GM19468 (cell line): ENCODE results near the gene ATG14.
"Not testable (repeated sequence)": the region's sequence is repeated elsewhere in the genome, so short reads cannot be mapped to it uniquely, and the experiment has no call there.

Source experiments
- ATAC-seq: cut with Tn5 transposase; IDR thresholded peaks from one replicate; pipeline ENCODE4 v1.9.1; 2021; ENCODE audit warnings: mild to moderate bottlenecking, moderate library complexity, moderate number of reproducible peaks; ENCODE audit not compliant: unreplicated experiment; ENCODE audit errors: extremely low read depth

The ATG14 gene, protein sequence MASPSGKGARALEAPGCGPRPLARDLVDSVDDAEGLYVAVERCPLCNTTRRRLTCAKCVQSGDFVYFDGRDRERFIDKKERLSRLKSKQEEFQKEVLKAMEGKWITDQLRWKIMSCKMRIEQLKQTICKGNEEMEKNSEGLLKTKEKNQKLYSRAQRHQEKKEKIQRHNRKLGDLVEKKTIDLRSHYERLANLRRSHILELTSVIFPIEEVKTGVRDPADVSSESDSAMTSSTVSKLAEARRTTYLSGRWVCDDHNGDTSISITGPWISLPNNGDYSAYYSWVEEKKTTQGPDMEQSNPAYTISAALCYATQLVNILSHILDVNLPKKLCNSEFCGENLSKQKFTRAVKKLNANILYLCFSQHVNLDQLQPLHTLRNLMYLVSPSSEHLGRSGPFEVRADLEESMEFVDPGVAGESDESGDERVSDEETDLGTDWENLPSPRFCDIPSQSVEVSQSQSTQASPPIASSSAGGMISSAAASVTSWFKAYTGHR

DNA sequence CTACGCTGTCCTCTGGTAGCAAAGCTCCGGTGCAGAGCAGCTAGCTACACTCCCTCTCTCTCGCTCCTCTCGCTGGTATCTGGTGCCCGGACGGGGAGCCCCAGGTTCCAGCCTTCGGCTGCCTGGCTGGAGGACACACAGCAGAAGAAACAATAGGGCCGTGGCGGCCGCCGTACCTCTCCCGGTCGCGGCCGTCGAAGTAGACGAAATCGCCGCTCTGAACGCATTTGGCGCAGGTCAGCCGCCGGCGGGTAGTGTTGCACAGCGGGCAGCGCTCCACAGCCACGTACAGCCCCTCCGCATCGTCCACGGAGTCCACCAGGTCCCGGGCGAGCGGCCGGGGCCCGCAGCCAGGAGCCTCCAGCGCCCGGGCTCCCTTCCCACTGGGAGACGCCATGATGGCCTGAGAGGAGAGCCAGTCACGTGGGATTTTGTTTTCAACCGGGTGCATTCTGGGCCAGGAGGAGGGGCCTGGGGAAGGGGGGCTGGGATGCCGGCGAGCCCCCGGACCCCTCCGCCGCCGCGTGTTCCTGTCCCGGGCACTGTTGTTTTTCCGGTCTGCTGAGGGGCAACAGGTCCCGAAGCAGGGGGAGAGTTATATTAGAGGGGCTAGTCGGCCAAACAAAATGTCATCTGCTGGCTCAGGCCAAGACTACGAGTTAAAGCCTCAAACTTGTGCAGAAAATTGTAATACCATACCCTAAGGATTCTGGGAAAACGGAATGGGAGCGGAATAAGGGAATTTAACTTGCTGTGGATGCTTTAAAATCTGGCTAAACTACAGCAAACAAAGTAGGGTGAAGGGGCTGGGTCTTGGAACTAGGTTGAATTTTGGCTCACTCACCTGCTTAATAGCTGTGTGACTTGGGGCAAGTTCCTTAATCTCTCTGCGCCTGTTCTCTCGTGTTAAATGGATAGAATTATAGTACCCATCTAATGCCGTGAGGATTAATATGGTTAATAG is at the start of gene ATG14:
Gene ATG14 (minus strand): TSS at position 405 of the 964 bp plus-strand sequence. CDS start 8 bp downstream, at position 397.
- ATAC-seq: peak; percentile 55

DNA sequence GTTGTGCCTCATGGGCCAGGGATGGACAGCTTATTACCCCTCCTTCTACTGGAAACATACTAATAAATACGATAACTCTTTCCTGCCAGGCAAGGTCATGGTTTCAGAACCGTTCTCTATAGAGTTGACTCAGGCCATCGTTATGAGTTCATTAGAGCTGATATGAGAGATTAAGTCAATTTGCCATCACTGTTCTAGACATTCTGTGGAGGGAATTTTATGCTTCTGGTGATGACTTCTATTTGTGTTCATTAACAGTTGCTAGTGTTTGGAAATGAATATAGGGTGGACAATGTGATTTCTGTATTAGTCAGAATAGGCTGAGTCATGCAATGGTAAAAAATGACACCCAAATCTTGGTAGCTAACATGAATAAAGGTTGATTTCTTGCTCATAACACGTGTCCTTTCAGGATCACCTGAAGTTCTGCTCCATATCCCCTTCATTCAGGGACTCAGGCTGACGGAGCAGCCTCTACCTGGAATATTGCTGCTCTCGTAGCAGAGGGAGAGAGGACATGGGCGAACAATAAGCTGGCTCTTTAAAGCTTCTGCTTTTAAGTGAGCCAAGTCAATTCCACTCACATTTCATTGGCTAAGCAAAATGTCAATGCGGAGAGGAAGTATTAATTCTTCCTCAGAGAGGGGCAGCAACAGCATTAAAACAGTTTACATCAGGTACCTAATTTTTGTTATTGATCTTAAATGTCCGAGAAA is 47.3 kb upstream of the ATG14 start:
- ATAC-seq: peak; percentile 35

DNA sequence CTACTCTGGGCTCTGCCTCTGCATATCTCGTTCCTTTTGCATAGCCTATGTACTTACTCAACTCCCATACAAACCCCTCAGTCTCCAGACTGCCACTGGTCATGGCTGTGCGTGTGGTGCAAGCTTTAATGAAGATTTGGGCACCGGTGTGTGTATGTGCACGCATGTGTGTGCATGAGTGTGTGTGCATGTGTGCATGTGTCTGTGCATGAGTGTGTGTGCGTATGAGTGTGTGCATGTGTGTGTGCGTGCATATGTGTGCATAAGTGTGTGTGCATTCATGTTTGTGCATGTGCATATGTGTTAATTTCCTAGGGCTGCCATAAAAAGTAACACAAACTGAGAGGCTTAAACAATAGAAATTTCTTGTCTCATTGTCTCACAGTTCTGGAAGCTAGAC is 45.9 kb upstream of the ATG14 start:
- ATAC-seq: no peak

DNA sequence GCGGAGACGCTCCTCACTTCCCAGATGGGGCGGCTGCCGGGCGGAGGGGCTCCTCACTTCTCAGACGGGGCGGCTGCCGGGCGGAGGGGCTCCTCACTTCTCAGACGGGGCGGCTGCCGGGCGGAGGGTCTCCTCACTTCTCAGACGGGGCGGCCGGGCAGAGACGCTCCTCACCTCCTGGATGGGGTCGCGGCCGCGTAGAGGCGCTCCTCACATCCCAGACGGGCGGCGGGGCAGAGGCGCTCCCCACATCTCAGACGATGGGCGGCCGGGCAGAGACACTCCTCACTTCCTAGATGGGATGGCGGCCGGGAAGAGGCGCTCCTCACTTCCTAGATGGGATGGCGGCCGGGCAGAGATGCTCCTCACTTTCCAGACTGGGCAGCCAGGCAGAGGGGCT is 44.8 kb upstream of the ATG14 start:
- not testable (repeated sequence) for ATAC-seq

DNA sequence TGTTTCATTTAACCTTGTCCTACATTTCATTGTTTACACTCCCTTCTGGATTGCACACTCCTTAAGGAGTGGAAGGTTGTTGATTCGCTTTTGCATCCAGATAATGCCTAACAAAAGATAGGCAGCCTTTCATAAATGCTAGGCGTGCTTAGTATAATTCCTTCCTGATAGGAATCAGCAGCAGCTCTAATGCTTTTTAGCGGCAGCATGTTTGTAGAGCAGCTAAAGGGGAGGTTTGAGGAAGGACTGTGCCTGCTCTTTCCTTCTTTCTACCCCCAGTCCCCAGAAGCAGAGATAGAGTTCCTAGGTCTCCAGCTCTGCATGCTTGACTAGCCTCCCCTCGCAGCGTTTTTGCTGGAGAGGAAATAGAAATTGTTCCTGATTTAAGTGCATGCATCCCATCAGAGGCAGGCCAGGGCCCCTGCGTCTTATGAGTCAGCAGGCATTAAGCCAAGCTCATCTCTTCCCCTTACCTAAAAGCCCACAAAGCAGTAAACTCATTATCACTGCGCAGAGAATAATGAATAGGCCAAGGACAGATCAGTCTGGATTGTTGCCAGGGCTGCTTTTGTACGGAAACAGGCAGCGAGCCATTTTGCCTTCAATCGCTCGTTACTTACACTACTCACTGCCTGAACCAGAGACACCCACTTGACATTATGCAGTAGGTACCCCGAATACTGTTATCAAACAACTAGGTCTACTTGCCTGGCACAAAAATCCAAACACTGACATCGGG is 42.8 kb upstream of the ATG14 start:
- ATAC-seq: no peak

DNA sequence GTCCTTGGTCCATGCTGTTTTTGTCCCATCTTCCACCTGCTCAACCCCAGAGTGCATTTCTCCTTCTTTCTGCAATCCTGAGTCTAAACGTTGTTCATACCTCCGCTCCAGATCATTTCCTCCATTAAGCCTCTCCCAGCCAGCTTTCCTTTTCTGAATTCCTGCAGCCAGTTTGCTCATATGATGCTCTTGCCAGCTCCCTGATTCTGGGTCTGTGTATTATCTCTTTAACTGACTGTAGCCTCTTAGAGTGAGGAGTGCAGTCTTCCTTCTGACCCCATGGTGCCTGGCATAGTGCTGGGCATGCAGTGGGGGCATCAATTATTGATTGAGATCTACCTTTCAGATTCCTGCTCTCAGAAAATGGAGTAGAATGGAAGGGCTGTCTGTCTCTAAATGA is 40.3 kb upstream of the ATG14 start:
- ATAC-seq: no peak

DNA sequence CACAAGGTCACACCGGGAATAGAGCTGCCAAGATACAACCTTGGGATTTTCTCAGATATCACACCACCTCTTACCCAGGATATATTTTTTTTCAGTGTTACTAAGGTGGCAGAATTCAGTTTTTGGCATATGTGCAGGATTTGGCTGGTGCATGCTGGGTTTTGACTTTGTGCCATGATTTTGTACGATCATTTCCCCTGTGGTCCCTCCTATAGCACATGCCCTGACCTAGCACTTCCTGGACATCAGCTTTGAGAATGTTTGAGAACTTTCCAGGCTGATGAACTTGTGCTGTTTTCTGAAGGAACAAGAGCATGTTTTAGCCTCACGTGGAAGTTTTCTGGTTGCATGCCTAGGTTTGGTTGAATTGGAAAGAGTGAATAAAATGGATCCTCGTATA is 39.8 kb upstream of the ATG14 start:
- ATAC-seq: no peak

DNA sequence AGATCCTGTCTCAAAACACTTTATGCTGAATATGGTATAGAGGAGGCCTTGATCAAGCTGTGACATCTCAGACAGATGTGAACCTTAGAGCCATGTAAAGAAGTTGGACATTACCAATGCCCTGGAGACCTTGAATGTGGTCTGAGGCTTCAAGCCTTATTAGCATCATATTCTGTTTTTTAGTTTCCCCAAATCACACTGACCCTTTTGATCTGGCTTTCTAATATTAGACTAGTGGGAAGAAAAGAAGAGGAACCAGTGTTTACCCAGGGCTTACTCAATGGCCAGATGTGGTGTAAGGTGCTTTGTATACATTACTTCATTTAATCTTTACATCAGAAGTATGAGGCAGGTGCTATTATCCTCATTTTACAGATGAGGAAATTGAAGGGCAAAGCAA is 39.4 kb upstream of the ATG14 start:
- no peak for ATAC-seq

DNA sequence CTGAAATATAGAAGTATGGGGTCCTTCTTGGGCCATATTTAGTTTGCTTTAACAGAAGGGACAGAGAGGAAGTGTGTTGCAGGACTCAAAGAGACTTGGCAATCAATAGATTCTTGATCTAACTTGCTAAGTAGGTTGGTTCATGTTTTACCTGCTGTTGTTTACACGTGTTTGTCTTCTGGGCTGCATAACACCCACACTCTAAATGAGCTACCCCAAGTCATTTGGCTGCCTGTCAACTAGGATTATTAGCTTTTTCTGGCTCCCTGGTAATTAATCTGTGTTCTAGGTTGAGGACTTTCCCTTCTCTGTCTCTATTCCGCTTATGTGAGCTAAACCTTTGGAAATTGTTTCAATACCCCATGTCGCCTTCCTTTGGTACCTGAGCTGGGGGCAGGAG is 38.9 kb upstream of the ATG14 start:
- no peak for ATAC-seq

DNA sequence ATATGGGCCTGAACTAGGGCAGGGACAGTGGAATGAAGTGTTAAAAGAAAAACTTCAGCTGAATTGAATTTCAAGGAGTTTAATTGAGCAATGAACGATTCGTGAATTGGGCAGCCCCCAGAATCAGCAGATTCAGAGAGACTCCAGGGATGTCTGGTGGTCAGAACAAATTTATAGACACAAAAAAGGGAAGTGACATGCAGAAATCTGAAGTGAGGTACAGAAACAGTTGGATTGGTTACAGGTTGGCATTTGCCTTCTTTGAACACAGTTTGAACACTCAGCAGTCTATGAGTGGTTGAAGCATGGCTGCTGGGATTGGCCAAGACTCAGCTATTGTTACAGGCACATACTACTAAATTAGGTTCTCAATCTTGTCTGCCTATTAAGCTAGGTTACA is 38.5 kb upstream of the ATG14 start:
- ATAC-seq: no peak

DNA sequence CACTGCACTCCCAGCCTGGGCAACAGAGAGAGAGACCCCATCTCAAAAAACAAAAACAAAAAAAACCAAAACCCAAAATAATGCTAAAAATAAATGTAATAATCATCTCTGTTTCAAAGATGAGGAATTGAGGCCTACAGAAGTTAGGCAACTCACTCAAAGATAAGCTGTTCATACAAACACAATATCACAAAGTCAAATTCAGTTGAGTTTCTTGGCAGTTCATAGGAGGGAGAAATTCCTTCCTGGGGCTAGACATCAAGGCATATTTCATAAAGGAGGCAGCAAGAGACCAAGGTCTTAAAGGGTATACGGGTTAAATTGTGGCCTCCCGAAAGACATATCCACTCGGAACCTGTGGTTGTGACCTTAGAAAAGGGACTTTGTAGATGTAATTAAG is 37.5 kb upstream of the ATG14 start:
- ATAC-seq: no peak

DNA sequence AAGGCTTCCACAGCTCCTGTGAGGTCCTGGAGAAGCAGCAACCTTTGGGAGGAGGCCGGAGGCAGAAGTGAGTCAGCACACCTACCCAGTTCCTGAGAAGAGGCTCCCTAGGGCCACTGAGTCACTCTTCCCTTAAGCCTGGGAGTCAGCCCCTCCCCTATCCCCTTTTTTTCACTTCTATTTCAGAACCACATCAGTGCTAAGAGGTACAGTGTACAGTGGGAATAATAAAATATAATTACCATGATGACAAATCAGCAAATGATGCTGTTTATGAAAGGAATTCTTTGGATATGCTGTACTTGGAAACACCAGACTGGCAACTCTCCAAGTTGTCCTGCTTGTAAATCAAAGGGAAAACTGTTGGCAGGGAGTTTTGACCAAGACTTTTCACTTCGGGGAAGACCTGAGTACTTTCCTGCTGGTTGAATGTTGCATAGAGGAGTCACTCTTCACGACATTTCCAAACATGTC is 36.5 kb upstream of the ATG14 start:
- no peak for ATAC-seq

DNA sequence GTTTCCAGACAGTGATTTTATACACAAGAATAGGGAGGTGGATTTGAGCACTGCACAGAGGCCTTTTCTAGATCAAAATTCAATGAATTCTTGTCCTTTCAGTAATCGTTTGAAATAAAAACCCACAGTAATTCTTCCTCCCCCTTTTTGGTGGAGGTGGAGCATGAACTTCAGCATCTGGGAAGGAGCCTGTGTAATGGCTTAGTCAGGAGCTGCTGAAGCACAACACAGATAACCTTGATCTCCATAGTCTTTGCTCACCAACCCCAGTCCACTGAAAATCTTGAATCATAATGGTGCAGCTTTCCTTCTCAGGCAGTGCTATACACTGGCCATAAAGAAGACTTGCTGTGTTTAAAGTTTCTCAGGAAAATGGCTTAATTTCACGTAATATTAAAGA is 35.2 kb upstream of the ATG14 start:
- ATAC-seq: no peak

DNA sequence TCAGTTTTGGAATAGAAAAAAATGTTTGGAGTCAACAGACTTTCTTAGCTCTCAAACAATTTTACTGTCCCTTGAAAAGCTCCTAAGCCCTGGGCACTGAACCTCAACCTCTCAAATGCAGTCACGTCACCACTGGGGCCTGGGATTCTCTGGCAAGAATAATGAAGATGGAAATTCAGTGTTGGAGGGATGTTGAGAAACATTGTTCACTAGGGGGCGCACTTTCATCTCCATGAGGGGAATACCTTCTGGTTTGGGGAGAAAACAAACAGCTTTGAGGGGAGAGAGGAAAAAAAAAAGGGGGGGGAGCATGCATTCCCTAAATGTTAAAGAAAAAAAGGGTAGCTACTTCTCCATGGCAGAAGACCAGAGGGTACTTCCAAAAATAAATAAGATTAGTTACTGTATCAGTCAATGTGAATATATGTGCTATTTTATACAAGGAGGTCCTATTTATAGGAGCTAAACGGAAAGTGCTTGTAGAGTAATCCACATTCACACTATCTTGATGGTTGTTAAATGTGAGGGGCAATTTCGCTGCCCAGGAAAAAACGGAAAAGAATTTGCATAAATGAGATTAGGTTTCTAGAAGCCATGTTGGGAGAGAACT is 34.6 kb upstream of the ATG14 start:
- no peak for ATAC-seq

DNA sequence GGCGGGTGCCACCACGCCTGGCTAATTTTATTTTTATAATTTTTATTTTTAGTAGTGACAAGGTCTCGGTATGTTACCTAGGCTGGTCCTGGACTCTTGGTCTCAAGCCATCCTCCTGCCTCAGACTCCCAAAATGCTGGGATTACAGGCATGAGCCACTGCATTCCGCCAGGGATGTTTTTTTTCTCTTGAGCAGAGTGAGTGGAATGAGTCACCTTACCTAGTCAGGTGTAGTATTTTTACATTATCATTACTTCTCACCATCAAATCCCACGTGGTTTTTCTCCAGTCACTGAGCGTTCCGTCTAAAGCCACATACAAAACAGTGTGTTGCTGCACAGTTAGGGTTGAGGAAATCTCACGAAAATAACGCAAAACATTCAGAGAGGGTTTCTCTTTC is 29.7 kb upstream of the ATG14 start:
- no peak for ATAC-seq

DNA sequence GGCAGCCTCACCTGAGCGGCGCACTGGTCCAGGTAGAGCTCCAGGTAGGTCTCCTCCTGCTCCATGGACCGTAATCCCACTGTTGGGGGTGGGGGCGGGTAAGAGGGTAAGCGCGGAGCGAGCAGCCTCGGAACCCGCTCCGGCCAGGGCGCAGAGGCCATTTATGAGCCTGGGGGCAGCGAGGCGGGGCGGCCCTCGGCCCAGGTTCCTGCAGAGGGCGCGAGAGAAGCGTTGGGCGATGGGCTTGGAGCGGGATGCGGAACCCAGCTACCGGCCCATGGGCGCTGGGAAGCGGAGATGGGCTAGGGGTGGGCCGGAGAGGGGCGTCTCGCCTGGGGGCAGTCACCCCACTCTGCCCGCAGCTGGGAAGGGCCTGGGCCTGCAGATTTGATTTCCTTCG is 28.8 kb upstream of the ATG14 start, which contains the start of gene TBPL2:
Gene TBPL2 (minus strand): TSS at position 232 of the 400 bp plus-strand sequence. CDS start 167 bp downstream, at position 65.
- ATAC-seq: no peak

DNA sequence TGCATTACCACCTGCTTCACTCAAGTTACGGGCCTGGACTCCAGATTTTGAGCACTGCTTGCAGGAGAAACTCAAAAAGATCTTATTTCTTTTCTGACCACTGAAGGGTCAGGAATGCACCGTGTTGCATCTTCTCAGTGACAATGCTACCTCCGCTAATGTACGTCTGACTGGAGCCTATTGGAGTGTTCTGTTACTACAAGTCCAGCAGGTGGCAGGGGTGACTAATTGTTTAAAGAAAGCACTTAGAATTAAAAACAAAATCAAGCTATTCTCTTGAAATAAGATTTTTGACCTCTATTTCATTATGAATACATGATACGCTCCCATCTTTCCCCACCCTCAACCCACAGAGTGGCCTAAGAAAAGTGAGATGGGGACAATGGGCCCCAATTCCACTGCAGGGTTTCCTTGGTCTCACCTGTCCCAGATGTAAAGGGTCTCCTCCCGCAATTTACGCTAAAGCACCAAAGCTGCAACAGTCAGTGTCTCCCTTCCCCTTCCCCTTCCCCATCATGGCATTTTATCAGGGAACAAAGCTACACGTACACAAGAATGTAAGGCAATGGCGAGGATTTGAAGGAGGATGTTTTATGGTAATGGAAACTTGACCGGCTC is 26.5 kb upstream of the ATG14 start:
- ATAC-seq: no peak

DNA sequence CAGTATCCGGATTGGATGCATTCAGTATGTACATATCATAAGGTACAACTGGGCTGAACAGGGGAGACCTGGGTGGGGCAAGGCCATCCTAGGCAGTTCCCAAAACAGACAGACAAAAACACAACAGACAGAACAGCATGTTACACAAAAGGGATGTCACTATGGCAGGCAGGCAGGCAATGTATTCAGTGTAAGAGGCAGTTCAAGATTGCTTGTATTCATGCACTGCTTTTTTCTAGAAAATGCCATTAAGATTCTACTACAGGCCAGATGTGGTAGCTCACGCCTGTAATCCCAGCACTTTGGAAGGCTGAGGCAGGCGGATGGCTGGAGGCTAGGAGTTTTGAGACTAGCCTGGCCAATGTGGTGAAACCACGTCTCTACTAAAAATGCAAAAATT is 25.3 kb upstream of the ATG14 start:
- ATAC-seq: no peak

DNA sequence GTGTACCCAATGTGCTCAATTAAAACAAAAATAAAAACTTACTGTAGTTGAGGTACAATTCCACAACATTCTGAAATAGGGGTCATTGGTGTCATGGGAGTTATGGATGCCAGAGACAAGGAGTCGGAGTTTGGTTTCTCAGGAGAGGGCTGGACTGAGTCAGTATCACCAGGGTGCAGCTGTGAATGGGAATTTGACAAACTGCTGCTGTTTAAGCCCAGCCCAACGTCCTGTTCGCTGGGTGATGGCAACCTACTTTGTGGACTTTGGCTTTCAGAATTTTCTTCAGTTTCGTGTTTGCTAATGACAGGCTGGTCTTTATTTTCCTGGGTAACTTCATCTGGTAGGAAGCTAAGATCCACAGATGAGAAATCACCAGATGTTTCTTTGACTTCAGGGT is 24.9 kb upstream of the ATG14 start:
- ATAC-seq: no peak
